ENCODE results near the gene DOCK1.
"Not testable (repeated sequence)": the region's sequence is repeated elsewhere in the genome, so short reads cannot be mapped to it uniquely, and the experiment has no call there.

Gene DOCK1

GRCh38 chr10:127292888-127293287 lies 387.7 kb downstream of the DOCK1 start:
- DNase-seq, result no peak

DNA sequence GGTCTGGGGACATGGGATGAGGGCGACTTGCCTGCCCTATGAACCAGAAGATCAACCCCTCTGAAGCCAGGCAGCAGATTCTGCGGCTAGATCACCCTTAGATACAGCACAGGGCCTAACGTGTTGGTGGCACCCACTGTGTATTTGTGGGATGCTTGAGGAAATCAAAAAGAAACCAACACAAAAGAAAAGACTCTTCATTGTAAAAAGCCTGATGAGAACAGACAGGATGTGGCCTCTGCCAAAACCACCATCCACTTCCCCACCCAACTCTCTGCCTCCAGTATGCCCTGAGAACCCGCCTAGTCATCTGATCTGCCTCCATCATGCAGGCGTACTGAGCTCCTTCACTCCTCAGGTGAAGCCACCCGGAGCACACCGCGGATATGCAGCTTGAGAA lies 388.4 kb downstream of the DOCK1 start:
- no peak for DNase-seq

GRCh38 chr10:127296696-127297095 lies 391.5 kb downstream of the DOCK1 start:
- no peak for DNase-seq

DNA sequence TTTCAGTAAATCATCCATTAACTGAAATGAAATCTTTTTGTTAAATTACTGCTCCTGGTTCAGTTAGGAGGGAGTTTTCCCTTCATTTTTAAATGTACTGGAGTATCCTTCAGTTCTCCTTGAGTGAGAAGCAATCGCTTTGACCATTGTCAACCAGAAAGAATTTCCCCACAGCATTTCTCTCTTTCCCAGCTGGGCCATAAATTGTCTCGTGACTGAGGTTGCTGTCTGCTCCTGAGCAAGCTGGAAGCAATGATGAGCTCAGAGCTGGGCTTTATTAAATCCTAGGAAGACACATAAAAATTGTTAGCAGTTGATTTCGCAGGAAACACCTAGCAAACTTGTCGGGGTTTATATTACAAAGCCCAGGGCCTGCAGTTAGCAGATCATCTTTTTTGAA lies 393.2 kb downstream of the DOCK1 start:
- no peak for DNase-seq

GRCh38 chr10:127299192-127299591 lies 394.0 kb downstream of the DOCK1 start:
- DNase-seq, result not testable (repeated sequence)

- no peak for DNase-seq
Observed at GRCh38 chr10:127299956-127300689, 394.9 kb downstream of the DOCK1 start.

DNA sequence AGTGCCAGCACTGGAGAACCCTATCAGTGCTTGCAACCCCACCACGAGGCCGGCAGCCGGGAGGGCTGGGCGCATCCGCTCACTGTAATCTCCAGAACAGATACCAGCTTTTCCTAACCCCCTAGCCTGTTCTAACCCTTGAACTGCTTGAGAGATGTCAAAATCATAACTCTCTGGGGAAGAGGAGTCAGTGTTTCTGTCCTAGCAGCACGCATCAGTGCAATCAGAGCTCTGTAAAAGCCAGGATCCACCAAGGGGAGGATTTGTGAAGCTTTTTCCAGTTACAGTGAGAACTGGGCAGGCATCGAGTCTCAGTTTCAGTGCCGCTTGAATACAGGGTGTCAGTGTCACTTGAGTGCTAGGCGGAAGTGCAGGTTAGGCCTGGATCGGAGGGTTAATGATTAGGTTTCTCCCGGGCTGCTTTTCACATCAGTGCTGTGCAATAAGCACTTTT lies 395.7 kb downstream of the DOCK1 start:
- DNase-seq, result no peak

GRCh38 chr10:127302343-127302742 lies 397.1 kb downstream of the DOCK1 start:
- DNase-seq, result no peak

DNA sequence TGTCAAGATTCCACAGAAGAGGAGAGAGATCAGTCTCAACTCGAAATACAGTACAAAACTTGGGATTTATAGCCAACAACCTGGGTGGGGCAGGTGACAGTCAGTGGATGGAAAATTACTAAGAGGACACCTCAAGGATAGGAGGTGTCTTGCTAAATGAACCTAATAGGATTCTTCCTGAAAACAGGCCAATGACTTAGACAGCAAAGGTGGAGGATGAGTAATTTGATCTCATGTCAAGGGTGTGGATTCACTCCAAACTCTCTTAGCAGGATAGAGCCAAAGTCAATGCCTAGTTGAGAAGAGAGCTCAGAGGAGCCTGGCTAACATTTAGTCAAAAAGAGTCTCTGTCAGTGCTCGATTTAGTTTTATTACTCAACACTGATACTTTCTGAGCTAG lies 397.9 kb downstream of the DOCK1 start:
- DNase-seq, result no peak

GRCh38 chr10:127303746-127304145 lies 398.5 kb downstream of the DOCK1 start:
- DNase-seq, result no peak

DNA sequence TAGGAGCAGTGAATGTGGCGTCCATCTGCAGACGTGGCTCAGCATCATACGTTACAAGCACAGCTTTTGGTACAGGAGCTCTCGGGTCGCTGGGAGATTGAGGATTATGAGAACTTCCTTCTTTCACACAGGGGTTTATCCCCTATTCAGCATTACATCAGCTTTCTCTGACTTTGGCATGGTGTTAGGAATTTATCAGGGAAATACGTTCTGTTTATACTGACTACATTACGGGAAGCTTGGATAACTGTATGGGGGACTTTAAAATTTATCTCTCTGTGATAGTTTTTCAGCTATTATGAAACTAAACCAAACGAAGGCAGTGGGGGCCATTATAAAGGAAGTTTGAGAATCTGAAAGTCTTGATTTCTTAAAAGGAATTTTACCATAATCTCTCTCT lies 401.3 kb downstream of the DOCK1 start:
- no peak for DNase-seq

GRCh38 chr10:127307338-127307737 lies 402.1 kb downstream of the DOCK1 start:
- DNase-seq, result no peak

- DNase-seq, result no peak
Observed at GRCh38 chr10:127308031-127308430, 402.8 kb downstream of the DOCK1 start.

DNA sequence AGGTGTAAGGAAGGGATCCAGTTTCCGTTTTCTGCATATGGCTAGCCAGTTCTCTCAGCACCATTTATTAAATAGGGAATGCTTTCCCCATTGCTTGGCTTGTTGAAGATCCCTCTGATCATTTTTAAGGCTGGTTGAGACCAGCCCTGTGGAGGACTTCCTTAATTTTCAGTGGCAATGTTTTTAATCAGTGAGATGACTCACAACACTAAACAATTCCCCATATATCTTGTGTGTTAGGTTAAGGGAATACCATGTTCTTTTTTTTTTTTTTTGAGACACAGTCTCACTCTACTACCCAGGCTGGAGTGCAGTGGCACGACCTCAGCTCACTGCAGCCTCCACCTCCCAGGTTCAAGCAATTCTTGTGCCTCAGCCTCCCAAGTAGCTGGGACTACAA lies 404.4 kb downstream of the DOCK1 start:
- not testable (repeated sequence) for DNase-seq

DNA sequence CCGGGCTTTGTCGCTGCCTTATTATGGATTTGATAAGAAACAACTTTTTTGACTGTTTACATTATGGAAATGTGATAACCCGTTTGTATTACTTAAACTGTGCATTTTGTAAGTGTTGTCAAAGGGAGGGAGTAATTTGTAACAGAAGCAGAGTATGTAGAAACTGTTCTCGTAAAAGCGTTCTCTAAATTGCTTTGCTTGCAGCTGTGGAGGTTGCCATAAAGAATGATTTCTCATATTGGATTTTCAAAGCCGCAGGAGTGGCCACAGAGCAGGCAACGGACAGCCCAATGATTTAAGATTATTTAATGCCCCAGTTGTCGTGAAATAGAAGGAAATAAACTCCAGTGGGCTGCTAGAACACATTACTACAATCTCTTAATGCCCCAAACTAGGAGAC lies 405.2 kb downstream of the DOCK1 start:
- DNase-seq, result no peak

DNA sequence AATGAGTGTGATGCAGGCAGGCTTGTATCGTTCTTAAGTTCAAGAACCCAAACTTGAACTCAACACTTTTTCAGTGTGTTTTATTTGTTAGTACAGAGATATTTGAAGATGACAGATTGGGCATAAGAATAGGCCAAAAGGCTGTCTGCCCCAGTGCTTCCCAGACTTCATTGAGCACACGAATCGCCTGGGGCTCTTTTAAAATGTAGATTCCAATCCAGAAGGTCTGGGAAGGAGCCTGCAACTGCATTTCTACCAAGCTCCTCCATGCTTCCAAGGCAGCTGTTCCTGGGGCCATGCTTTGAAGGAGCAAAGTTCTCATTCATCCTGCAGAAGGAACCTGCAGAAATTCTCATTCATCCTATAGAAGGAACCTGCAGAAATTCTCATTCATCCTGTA lies 405.7 kb downstream of the DOCK1 start:
- no peak for DNase-seq

GRCh38 chr10:127313996-127314700 lies 408.9 kb downstream of the DOCK1 start:
- no peak for DNase-seq

- DNase-seq, result no peak
Observed at GRCh38 chr10:127314797-127315196, 409.6 kb downstream of the DOCK1 start.

- DNase-seq, result no peak
Observed at GRCh38 chr10:127315888-127316287, 410.7 kb downstream of the DOCK1 start.

DNA sequence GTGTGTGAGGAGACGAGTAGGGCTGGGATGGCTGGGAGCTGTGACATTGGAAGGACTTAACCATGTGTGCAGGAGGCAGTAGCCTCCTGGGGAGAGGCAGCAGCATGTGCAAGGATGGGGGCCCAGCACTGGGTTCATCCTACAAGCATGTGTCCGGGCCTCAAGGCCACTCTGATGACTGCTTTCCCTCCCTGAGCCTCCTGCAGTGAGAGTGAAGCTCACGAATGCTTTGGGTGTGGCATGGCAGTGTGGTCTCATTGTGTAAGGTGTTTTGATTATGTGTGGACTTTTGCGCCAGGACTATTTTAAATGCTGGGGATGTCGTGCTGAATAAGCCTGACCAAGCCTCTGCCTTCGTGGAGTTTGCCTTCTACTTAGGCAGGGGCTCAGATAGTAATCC lies 413.2 kb downstream of the DOCK1 start:
- no peak for DNase-seq

- no peak for DNase-seq
Observed at GRCh38 chr10:127319271-127319670, 414.0 kb downstream of the DOCK1 start.

DNA sequence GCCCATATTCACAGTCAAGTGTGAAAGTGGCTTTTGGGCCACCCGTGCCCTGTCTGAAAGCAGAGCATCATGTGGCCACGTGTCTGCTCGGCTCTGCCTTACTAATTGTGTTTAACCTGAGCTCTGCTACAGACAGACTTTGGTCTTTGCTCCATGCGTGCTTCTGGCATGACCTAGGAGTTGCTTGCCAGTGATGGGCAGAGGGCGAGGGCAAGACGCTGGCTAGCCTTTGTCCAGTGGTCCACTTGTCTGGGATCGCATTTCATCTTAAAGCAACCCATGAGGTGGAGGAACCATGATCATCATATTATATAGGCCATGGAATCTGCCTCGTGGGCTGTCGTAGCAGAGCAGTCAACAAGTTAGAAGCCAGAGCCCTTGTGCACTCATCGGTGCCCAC lies 414.5 kb downstream of the DOCK1 start:
- DNase-seq, result no peak

DNA sequence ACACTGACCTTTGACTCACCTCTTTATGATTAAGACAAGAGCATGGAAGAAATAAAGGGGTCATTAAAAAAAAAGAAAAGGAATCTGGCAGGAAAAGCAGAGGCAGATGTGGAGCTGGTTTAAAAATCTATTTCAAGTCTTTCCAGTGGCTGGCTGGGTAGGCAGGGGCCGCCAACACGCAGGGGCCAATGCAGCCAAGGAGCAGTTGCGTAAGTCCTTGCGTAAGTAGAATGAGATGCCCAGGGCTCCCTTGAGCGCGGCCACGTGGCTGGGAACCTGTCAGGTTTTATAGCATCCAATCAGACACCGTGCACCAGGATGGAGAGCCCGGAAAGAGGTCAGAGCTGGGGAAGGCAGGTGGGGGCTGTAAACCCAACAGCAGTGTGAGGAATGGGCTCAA lies 414.9 kb downstream of the DOCK1 start:
- no peak for DNase-seq

DNA sequence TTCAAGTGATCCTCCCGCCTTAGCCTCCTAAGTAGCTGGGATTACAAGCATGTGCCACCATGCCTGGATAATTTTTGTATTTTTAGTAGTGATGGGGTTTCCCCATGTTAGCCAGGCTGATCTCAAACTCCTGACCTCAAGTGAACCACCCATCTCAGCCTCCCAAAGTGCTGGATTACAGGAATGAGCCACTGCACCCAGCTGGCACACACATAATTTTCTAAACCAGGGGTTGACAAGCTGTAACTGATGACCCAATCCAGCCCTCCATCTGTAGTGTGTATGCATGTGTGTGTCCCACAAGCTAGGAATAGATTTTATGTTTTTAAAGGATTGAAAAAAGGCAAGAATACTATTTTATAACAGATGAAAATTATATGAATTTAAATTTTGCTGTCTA lies 417.1 kb downstream of the DOCK1 start:
- DNase-seq, result no peak

GRCh38 chr10:127325506-127325905 lies 420.3 kb downstream of the DOCK1 start:
- DNase-seq, result no peak

All from GOT3 (cell line).